ENCODE data around the gene SPANXA2. TPM values are rescaled to one million over a fixed set of nuclear protein-coding genes. Genes with fewer than 3 reads are reported as not detected.
A peak's percentile ranks its signal among the peaks of the same experiment; 100 is the strongest.
"Not testable (repeated sequence)": the region's sequence is repeated elsewhere in the genome, so short reads cannot be mapped to it uniquely, and the experiment has no call there.

Gene SPANXA2, protein sequence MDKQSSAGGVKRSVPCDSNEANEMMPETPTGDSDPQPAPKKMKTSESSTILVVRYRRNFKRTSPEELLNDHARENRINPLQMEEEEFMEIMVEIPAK
- not detected for polyA plus RNA-seq (ENCODE audit: insufficient read length)
- long read RNA-seq, donor 1: 0 reads
- long read RNA-seq, donor 2: 0 reads
- long read RNA-seq, donor 3: 0 reads
- long read RNA-seq, donor 4: 0 reads
- long read RNA-seq, donor 5: 0 reads
- long read RNA-seq, donor 6: 0 reads
- long read RNA-seq, donor 7: 0 reads
- long read RNA-seq, donor 8: 0 reads

DNA sequence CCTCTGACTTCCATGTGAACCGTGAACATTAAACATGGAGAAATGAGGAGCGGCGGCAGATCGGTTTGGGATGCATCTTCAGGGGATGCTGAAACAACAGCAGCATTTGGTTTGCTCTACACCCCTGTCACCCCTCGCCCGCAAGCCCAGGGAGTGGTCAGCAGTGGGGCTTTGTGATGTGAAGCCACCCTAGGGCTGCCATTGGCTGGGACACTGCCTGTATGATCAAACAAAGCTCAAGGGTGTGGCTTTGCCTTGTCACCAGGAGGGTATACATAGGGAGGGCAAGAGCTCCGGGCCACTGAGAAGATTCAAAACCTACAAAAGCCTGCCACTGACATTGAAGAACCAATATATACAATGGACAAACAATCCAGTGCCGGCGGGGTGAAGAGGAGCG lies at the start of gene SPANXA2:
Gene SPANXA2 (plus strand): TSS at position 301 of the 400 bp plus-strand sequence. CDS start 60 bp downstream, at position 361.
- DNase-seq: not testable (repeated sequence)

DNA sequence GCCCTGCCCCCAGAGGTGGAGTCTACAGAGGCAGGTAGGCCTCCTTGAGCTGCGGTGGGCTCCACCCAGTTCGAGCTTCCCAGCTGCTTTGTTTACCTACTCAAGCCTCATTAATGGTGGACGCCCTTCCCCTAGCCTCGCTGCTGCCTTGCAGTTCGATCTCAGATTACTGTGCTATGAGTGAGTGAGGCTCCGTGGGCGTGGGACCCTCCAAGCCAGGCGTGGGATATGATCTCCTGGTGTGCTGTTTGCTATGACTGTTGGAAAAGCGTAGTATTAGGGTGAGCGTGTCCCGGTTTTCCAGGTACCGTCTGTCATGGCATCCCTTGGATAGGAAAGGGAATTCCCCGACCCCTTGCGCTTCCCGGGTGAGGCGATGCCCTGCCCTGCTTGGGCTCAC lies 47.0 kb upstream of the SPANXA2 start:
- DNase-seq: not testable (repeated sequence)

DNA sequence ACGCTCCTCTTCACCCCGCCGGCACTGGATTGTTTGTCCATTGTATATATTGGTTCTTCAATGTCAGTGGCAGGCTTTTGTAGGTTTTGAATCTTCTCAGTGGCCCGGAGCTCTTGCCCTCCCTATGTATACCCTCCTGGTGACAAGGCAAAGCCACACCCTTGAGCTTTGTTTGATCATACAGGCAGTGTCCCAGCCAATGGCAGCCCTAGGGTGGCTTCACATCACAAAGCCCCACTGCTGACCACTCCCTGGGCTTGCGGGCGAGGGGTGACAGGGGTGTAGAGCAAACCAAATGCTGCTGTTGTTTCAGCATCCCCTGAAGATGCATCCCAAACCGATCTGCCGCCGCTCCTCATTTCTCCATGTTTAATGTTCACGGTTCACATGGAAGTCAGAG lies 4.9 kb upstream of the SPANXA2 start, which contains the start of gene SPANXA1:
Gene SPANXA1 (minus strand): TSS at position 101 of the 400 bp plus-strand sequence. CDS start 60 bp downstream, at position 41.
- not testable (repeated sequence) for DNase-seq

DNA sequence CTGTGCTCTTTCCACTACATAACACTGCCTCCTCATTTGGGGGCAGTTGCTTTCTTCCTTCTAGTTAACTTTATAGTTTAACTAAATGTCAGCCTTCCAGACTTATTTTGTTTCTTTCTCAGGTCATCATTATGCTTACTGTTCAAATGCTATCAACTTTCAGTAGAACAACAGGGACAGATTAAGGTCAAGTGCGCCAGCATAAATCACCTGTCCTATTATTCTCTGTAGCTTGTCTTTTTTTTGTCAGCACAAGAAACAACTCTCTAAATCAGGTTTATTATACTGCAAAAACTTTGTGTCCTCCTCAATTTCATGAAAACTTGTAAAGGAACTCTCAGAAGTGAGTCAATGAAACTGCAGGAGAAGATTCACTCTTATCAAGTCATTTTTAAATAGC lies 19.6 kb downstream of the SPANXA2 start:
- DNase-seq: peak; percentile 36

DNA sequence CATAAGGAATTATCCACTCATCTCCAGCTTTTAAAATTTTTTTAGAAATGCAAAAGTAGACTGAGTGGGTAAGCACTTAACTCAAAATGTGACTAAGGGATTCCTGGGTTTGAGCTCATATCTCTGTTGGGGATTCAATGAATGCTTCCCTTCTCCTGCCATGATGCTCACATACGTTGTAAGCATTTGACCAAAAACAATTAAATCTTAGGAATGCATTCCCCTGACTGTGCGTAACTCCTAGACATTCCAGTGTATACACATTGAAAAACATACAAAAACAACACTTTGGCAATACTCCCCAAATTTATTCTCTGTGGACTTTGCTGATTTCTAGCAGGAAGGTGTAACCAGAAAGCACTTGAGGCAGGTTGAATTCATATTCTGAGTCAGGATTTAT lies 29.8 kb downstream of the SPANXA2 start:
- DNase-seq: no peak

DNA sequence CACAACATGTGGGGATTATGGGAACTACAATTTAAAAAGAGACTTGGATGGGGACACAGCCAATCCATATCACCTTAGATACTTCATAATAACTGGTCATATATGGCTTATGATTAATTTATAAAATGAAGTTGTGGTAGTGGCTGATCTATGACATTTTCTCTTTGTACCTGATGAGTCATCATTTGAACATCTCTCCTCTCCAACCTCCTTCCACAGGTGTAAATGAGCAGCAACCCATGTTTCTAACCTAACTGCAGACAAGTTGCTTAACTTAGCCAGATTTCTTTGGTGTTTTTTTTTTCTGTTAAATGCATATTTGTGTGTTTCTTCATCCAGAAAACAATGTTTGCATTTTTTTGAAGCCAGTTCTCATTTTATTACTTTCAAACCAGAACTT lies 42.6 kb downstream of the SPANXA2 start:
- no peak for DNase-seq

DNA sequence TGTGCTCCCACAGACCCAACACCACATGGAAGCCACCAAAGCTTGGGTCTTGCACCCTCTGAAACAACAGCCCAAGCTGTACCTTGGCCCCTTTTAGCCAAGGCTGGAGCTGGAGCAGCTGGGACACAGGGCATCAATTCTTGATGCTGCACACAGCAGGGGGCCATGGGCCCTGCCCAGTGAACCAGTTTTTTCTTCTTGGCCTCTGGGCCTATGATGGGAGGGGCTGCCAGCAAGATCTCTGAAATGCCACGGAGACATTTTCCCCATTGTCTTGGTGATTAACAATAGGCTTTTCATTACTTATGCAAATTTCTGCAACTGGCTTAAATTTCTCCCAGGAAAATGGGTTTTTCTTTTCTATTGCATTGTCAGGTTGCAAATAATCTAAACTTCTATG lies 49.0 kb downstream of the SPANXA2 start:
- no peak for DNase-seq

Other genes with a start within 250 kb of the SPANXA2 start
- gene SPANXA1, start 5.0 kb upstream of the SPANXA2 start, polyA plus RNA-seq (ENCODE audit: insufficient read length): not detected
- not detected for gene SPANXD, start 109.0 kb downstream of the SPANXA2 start, polyA plus RNA-seq (ENCODE audit: insufficient read length)
- 0.37 TPM for gene MAGEC3, start 248.6 kb downstream of the SPANXA2 start, polyA plus RNA-seq (ENCODE audit: insufficient read length)